RWPE1 (cell line): ENCODE results near the gene DLGAP5.

ENCODE experiments used
- CTCF ChIA-PET: fragments of 350-600 bp; sonication (Branson Sonifier 250); formaldehyde crosslinking; extraction: SDS; loops from one replicate; lab custom pipeline; 2021; lab: Yijun Ruan, JAX
- POLR2A ChIA-PET: fragments of 400-600 bp; formaldehyde crosslinking; extraction: SDS; loops from one replicate; lab custom pipeline; 2020; ENCODE audit warnings: antibody characterized with exemption; ENCODE audit not compliant: low non-redundant PET; lab: Yijun Ruan, JAX
- DNase-seq: peaks from one replicate; pipeline ENCODE4 v3.0.0; 2012; ENCODE audit warnings: low spot score
- H3K27ac ChIP-seq: fragments of 450-650 bp; 2 replicates; pipeline ENCODE4 v1.5.1; 2017
- CTCF ChIP-seq: fragments of 450-650 bp; conservative IDR thresholded peaks from 2 replicates; pipeline ENCODE4 v1.5.1; 2017; ENCODE audit warnings: low read depth, mild to moderate bottlenecking

Gene DLGAP5, protein sequence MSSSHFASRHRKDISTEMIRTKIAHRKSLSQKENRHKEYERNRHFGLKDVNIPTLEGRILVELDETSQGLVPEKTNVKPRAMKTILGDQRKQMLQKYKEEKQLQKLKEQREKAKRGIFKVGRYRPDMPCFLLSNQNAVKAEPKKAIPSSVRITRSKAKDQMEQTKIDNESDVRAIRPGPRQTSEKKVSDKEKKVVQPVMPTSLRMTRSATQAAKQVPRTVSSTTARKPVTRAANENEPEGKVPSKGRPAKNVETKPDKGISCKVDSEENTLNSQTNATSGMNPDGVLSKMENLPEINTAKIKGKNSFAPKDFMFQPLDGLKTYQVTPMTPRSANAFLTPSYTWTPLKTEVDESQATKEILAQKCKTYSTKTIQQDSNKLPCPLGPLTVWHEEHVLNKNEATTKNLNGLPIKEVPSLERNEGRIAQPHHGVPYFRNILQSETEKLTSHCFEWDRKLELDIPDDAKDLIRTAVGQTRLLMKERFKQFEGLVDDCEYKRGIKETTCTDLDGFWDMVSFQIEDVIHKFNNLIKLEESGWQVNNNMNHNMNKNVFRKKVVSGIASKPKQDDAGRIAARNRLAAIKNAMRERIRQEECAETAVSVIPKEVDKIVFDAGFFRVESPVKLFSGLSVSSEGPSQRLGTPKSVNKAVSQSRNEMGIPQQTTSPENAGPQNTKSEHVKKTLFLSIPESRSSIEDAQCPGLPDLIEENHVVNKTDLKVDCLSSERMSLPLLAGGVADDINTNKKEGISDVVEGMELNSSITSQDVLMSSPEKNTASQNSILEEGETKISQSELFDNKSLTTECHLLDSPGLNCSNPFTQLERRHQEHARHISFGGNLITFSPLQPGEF

GRCh38 chr14:55191203-55192053 is at the start of gene DLGAP5:
DLGAP5 (minus strand) TSS chr14:55191585; CDS start chr14:55189179, 2,406 bp downstream.
- POLR2A ChIA-PET = interaction anchor here (0.5 to 0.9 kb wide), 2 partner anchors 163 to 241 kb away, joined by 4 to 6 read pairs; no protein-coding TSS in a partner anchor
- no peak for TF ChIP-seq CTCF
- H3K27ac ChIP-seq = peak within 1 kb of the TSS; percentile 80
- CTCF ChIA-PET = interaction anchor here (1.0 kb wide), 1 partner anchor 239 kb away, joined by 9 read pairs; no protein-coding TSS in a partner anchor
- DNase-seq = peak; percentile 98

DNA sequence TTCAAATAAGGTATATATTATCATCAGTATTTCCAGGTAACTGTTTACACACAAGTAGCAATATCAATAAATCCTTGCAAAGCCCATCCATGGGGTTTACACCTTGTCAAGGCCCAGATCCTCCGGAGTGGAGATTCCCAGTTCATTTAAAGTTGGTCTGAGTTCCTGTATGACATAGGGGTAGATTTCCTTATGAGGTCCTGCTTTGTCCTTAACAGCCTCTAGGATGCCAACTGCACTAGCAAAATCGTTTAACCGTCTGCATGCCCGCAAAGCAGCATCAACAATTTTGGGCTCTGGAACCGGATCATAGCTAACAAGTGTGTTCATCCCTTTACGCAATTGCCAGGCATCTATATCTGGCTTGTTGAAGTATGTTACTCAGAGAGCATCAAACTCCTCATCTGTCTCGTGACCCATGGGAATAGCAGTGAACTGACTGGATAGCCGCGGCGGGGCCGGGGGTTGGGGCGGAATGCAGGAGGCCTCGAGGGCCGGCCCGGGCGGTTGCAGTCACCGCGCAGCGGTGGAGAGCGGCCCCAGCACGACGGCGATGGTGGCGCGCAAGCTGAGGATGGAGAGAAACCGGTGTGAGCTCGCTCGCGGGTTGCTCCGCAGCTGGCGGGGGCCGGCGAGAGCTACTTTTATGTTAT is 49.3 kb upstream of the DLGAP5 start:
- no peak overlapping the region for H3K27ac ChIP-seq
- POLR2A ChIA-PET = no interaction called here
- DNase-seq = no peak
- CTCF ChIA-PET = no interaction called here
- no peak for TF ChIP-seq CTCF

DNA sequence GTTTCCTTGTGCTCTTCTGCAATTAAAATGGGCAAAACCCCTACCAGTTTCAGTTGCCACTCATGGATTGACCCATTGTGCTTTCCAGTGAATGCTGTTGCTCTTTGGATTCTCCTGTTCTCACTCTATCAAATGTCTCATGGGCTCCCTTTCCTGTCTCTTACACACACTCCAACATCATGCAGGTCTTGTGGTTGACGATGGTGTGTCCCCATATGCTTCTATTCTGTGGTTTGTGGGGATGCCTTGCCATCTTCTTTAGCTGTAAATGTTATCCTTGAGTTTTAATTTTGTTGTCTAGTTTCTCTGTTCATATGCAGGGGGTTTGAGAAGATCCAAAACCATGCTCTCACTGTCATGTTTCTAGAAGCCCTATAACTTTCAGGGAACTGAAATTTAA is 47.9 kb upstream of the DLGAP5 start:
- no peak for TF ChIP-seq CTCF
- DNase-seq = no peak
- CTCF ChIA-PET = interaction anchor here (0.7 to 0.8 kb wide), 2 partner anchors 279 to 1985 kb away, joined by 3 to 4 read pairs; no protein-coding TSS in a partner anchor
- POLR2A ChIA-PET = no interaction called here
- no peak overlapping the region for H3K27ac ChIP-seq

- CTCF ChIA-PET = no interaction called here
- no peak for DNase-seq
- POLR2A ChIA-PET = no interaction called here
- H3K27ac ChIP-seq = no peak overlapping the region
- no peak for TF ChIP-seq CTCF
Measured at GRCh38 chr14:55238019-55238680, 46.8 kb upstream of the DLGAP5 start.

GRCh38 chr14:55233591-55233990 is 42.2 kb upstream of the DLGAP5 start:
- DNase-seq = no peak
- H3K27ac ChIP-seq = no peak overlapping the region
- ChIA-PET CTCF (no interaction called here), POLR2A (no interaction called here)
- no peak for TF ChIP-seq CTCF
